ENCODE results near the gene CHCHD3.

- TF ChIP-seq CTCF (conservative IDR thresholded peaks at IDR 0.05; ENCODE audit: low read length) (no peak), EZH2phosphoT487 (IDR thresholded peaks at IDR 0.05; ENCODE audit: borderline replicate concordance, low read depth, low read length) (no peak)
These were observed 20.1 kb downstream of the CHCHD3 start for GRCh38 chr7:133061792-133062191.
